Right atrium auricular region (tissue), 2 donors: ENCODE results near the gene ZNF280B. TPM values are rescaled to one million over a fixed set of nuclear protein-coding genes. Genes with fewer than 3 reads are reported as not detected.

Experiments used
- DNase-seq: peaks from one replicate; pipeline ENCODE4 v3.0.0-alpha.2; 2019; ENCODE audit warnings: low spot score
- H3K27ac ChIP-seq, 2 donors: fragments of 200-600 bp; sonication (generic); 1 replicate in 1 of 2; 2 replicates in 1 of 2; pipeline ENCODE4 v1.5.1; 2016 to 2019
- H3K27me3 ChIP-seq, 2 donors: fragments of 200-600 bp; sonication (generic); one replicate each; pipeline versions ENCODE4 v1.5.1 to v1.6.0; 2017 to 2019
- H3K36me3 ChIP-seq: fragments of 200-600 bp; sonication (generic); one replicate; pipeline ENCODE4 v1.5.1; 2016
- H3K4me1 ChIP-seq, 2 donors: fragments of 200-600 bp; sonication (generic); one replicate each; pipeline versions ENCODE4 v1.5.1 to v1.6.0; 2017 to 2019
- H3K4me3 ChIP-seq, 2 donors: fragments of 200-600 bp; sonication (generic); 1 replicate in 1 of 2; 2 replicates in 1 of 2; pipeline ENCODE4 v1.5.1; 2017 to 2019; ENCODE audit warnings: mild to moderate bottlenecking in 1 of 2, moderate library complexity in 1 of 2
- H3K9me3 ChIP-seq, 2 donors: fragments of 200-600 bp; sonication (generic); one replicate each; pipeline ENCODE4 v1.5.1; 2019
- total RNA-seq, 2 donors: library from RNA; depleted of rRNA; stranded (reverse); fragments of >200 nt; gene quantifications; one replicate each; pipeline ENCODE4 v1.1.0, GENCODE V29; 2016
- TF ChIP-seq, protein P1 (sequence below), 2 donors: fragments of 200-600 bp; sonication (generic); IDR thresholded peaks; one replicate each; pipeline ENCODE4 v1.5.1; 2019; ENCODE audit warnings: antibody characterized with exemption in 2 of 2

Gene ZNF280B
- total RNA-seq, 2 donors from 2014 or later, result 1.1 to 1.2 TPM

GRCh38 chr22:22462813-22463567 lies 45.6 kb downstream of the ZNF280B start:
- no peaks in the 10 kb centered on the region for H3K36me3 ChIP-seq
- H3K4me1 ChIP-seq, result no peaks in the 10 kb centered on the region
- no peak overlapping the region for H3K27ac ChIP-seq
- H3K9me3 ChIP-seq, result peaks cover 0 to 28% of the 10 kb centered on the region in 2 donors
- no peak for DNase-seq
- H3K4me3 ChIP-seq, result no peak overlapping the region
- TF ChIP-seq, protein P1, sequence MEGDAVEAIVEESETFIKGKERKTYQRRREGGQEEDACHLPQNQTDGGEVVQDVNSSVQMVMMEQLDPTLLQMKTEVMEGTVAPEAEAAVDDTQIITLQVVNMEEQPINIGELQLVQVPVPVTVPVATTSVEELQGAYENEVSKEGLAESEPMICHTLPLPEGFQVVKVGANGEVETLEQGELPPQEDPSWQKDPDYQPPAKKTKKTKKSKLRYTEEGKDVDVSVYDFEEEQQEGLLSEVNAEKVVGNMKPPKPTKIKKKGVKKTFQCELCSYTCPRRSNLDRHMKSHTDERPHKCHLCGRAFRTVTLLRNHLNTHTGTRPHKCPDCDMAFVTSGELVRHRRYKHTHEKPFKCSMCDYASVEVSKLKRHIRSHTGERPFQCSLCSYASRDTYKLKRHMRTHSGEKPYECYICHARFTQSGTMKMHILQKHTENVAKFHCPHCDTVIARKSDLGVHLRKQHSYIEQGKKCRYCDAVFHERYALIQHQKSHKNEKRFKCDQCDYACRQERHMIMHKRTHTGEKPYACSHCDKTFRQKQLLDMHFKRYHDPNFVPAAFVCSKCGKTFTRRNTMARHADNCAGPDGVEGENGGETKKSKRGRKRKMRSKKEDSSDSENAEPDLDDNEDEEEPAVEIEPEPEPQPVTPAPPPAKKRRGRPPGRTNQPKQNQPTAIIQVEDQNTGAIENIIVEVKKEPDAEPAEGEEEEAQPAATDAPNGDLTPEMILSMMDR (IDR thresholded peaks at IDR 0.05), result no peak
- no peaks in the 10 kb centered on the region for H3K27me3 ChIP-seq

- DNase-seq, result no peak
- H3K27me3 ChIP-seq, result no peaks in the 10 kb centered on the region
- H3K36me3 ChIP-seq, result no peaks in the 10 kb centered on the region
- no peaks in the 10 kb centered on the region for H3K4me1 ChIP-seq
- H3K27ac ChIP-seq, result no peak overlapping the region
- peaks cover 0 to 31% of the 10 kb centered on the region in 2 donors for H3K9me3 ChIP-seq
- H3K4me3 ChIP-seq, result no peak overlapping the region
- TF ChIP-seq, protein P1 (IDR thresholded peaks at IDR 0.05), result no peak
Measured at GRCh38 chr22:22461583-22461982, 47.0 kb downstream of the ZNF280B start.

DNA sequence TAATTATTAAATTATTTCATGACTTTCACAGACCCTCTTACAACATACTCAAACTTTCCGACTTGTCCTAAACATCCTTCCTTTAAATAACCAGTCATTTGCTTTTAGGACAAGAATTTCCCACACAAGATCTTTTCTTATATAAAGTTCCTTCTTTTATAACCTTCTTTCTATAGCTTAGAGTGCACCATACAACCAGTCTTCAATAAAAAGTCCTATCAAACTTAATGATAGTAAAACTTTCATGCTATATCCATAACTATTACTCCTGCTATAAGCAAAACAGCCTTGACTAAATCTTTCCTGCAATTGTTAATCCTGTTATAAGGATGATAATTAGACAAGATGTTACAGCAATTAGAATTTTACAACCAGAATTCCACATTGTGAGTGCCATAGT lies 47.4 kb downstream of the ZNF280B start:
- Histone ChIP-seq H3K4me1 (no peaks in the 10 kb centered on the region), H3K27ac (no peak overlapping the region)

DNA sequence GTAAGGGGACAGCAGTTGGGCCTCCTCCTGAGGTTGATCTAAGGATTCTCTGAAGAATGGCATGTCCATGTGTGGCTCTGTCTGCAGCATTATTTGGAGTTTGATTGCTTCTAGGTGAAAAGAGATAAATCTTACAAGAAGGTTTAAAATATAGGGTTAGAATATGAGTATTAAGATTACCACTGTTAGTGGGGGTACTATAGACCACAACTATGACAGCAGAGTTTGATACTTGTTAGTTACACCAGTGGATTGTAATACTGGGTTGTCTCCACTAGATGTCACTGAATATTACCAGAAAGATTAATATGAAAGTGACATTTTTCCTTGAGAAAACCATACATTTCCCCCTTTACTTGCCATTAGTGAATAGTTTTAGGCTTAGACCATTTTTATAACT lies 47.9 kb downstream of the ZNF280B start:
- DNase-seq, result no peak
- Histone ChIP-seq H3K4me3 (no peak overlapping the region), H3K9me3 (peaks cover 0 to 31% of the 10 kb centered on the region in 2 donors), H3K27me3 (no peaks in the 10 kb centered on the region), H3K27ac (no peak overlapping the region), H3K36me3 (no peaks in the 10 kb centered on the region), H3K4me1 (no peaks in the 10 kb centered on the region)
- TF ChIP-seq, protein P1 (IDR thresholded peaks at IDR 0.05), result no peak

More for the DNA sequence above, 47.4 kb downstream of the ZNF280B start:
- Histone ChIP-seq H3K27me3 (no peaks in the 10 kb centered on the region), H3K36me3 (no peaks in the 10 kb centered on the region), H3K9me3 (peaks cover 0 to 31% of the 10 kb centered on the region in 2 donors), H3K4me3 (no peak overlapping the region)
- TF ChIP-seq, protein P1 (IDR thresholded peaks at IDR 0.05), result no peak
- DNase-seq, result no peak

- H3K4me3 ChIP-seq, result no peak overlapping the region
- no peak for DNase-seq
- H3K4me1 ChIP-seq, result no peaks in the 10 kb centered on the region
- TF ChIP-seq, protein P1 (IDR thresholded peaks at IDR 0.05), result no peak
- no peaks in the 10 kb centered on the region for H3K36me3 ChIP-seq
- H3K9me3 ChIP-seq, result peaks cover 0 to 31% of the 10 kb centered on the region in 2 donors
- no peaks in the 10 kb centered on the region for H3K27me3 ChIP-seq
- H3K27ac ChIP-seq, result no peak overlapping the region
Measured at GRCh38 chr22:22460060-22460459, 48.5 kb downstream of the ZNF280B start.
